Measurements from ENCODE around the gene CHSY3. TPM values are rescaled to one million over a fixed set of nuclear protein-coding genes. Genes with fewer than 3 reads are reported as not detected.

Gene CHSY3
- polyA plus RNA-seq, 1 experiment, result 0.67 TPM

GRCh38 chr5:129972465-129973141, 68.3 kb downstream of the CHSY3 start:
- no peak for DNase-seq (ENCODE audit: low read depth, low spot score)
- Histone ChIP-seq H3K4me3 (ENCODE audit: low read depth, low read length) (no peak overlapping the region), H3K27ac (ENCODE audit: low read depth, low read length) (no peak overlapping the region), H3K27me3 (ENCODE audit: control insufficient read depth, insufficient read depth, low read length) (no peaks in the 10 kb centered on the region), H3K9me3 (ENCODE audit: control insufficient read depth, insufficient read depth, low read length) (no peaks in the 10 kb centered on the region)
- no peak for TF ChIP-seq CTCF (IDR thresholded peaks at IDR 0.05; ENCODE audit: low read depth, low read length)
- ChIA-PET CTCF (no interaction called here), POLR2A (no interaction called here)

- no peak for DNase-seq (ENCODE audit: low read depth, low spot score)
- CTCF ChIA-PET, result no interaction called here
- POLR2A ChIA-PET, result no interaction called here
- TF ChIP-seq CTCF (IDR thresholded peaks at IDR 0.05; ENCODE audit: low read depth, low read length), result no peak
- no peak overlapping the region for H3K27ac ChIP-seq (ENCODE audit: low read depth, low read length)
- H3K4me3 ChIP-seq (ENCODE audit: low read depth, low read length), result no peak overlapping the region
- no peaks in the 10 kb centered on the region for H3K9me3 ChIP-seq (ENCODE audit: control insufficient read depth, insufficient read depth, low read length)
- H3K27me3 ChIP-seq (ENCODE audit: control insufficient read depth, insufficient read depth, low read length), result no peaks in the 10 kb centered on the region
Measured at GRCh38 chr5:129973716-129974426, 69.6 kb downstream of the CHSY3 start.

- CTCF ChIA-PET, result interaction anchor here (1.2 kb wide), 1 partner anchor 164 kb away, joined by 3 read pairs; no protein-coding TSS in a partner anchor
- Histone ChIP-seq H3K4me3 (ENCODE audit: low read depth, low read length) (no peak overlapping the region), H3K9me3 (ENCODE audit: control insufficient read depth, insufficient read depth, low read length) (no peaks in the 10 kb centered on the region), H3K27me3 (ENCODE audit: control insufficient read depth, insufficient read depth, low read length) (no peaks in the 10 kb centered on the region), H3K27ac (ENCODE audit: low read depth, low read length) (no peak overlapping the region)
- DNase-seq (ENCODE audit: low read depth, low spot score), result no peak
- POLR2A ChIA-PET, result no interaction called here
- no peak for TF ChIP-seq CTCF (IDR thresholded peaks at IDR 0.05; ENCODE audit: low read depth, low read length)
Measured at GRCh38 chr5:129977810-129978209, 73.5 kb downstream of the CHSY3 start.

- Histone ChIP-seq H3K4me3 (ENCODE audit: low read depth, low read length) (no peak overlapping the region), H3K27ac (ENCODE audit: low read depth, low read length) (no peak overlapping the region), H3K9me3 (ENCODE audit: control insufficient read depth, insufficient read depth, low read length) (no peaks in the 10 kb centered on the region), H3K27me3 (ENCODE audit: control insufficient read depth, insufficient read depth, low read length) (no peaks in the 10 kb centered on the region)
- ChIA-PET CTCF (interaction anchor here (1.2 kb wide), 1 partner anchor 164 kb away, joined by 3 read pairs; no protein-coding TSS in a partner anchor), POLR2A (no interaction called here)
- TF ChIP-seq CTCF (IDR thresholded peaks at IDR 0.05; ENCODE audit: low read depth, low read length), result no peak
- no peak for DNase-seq (ENCODE audit: low read depth, low spot score)
Measured at GRCh38 chr5:129978270-129978669, 74.0 kb downstream of the CHSY3 start.

- POLR2A ChIA-PET, result no interaction called here
- Histone ChIP-seq H3K27ac (ENCODE audit: low read depth, low read length) (no peak overlapping the region), H3K4me3 (ENCODE audit: low read depth, low read length) (no peak overlapping the region), H3K9me3 (ENCODE audit: control insufficient read depth, insufficient read depth, low read length) (no peaks in the 10 kb centered on the region), H3K27me3 (ENCODE audit: control insufficient read depth, insufficient read depth, low read length) (no peaks in the 10 kb centered on the region)
- no peak for TF ChIP-seq CTCF (IDR thresholded peaks at IDR 0.05; ENCODE audit: low read depth, low read length)
- DNase-seq (ENCODE audit: low read depth, low spot score), result no peak
- CTCF ChIA-PET, result no interaction called here
Measured at GRCh38 chr5:129988453-129988852, 84.2 kb downstream of the CHSY3 start.
